Central memory CD4-positive, alpha-beta T cell (primary cell): ENCODE data around the gene ATP1B2.

Source experiments
- DNase-seq: peaks from one replicate; pipeline ENCODE4 v3.0.0; 2022

Gene ATP1B2

GRCh38 chr17:7685533-7686221 lies 35.0 kb downstream of the ATP1B2 start:
- peak; percentile 89 for DNase-seq

- DNase-seq: peak; percentile 88
Measured at GRCh38 chr17:7686222-7687071, 35.7 kb downstream of the ATP1B2 start.

GRCh38 chr17:7687072-7687907 lies 36.6 kb downstream of the ATP1B2 start, which contains the start of gene TP53:
TSS of gene TP53 (minus strand) at chr17:7687490. CDS start at chr17:7676594, 10,896 bp downstream.
- DNase-seq: peak; percentile 89

DNA sequence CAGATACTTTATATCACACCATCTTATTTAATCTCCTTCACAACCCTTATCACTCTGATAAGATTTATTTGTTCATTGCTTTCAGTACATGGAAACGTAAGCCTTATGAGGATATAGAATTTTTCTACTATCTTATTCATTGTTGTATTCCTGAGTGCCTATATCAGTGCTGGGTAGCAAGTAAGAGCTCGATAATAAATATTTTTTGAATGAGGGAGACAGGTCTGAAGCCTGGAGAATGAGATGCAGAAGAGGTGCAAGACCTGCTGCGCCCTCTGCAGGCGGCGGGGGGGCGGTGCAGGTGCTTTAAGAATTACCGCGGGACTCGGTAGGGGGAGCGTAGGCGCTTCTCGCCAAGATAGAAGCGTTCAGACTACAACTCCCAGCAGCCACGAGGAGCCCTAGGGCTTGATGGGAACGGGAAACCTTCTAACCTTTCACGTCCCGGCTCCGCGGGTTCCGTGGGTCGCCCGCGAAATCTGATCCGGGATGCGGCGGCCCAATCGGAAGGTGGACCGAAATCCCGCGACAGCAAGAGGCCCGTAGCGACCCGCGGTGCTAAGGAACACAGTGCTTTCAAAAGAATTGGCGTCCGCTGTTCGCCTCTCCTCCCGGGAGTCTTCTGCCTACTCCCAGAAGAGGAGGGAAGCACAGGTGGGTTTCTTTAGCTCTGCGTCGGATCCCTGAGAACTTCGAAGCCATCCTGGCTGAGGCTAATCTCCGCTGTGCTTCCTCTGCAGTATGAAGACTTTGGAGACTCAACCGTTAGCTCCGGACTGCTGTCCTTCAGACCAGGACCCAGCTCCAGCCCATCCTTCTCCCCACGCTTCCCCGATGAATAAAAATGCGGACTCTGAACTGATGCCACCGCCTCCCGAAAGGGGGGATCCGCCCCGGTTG lies 37.4 kb downstream of the ATP1B2 start, which contains the start of gene WRAP53:
Gene WRAP53, plus strand, starts transcription at position 570 of the 900 bp plus-strand sequence. Its CDS starts 172 bp downstream, at position 742.
- DNase-seq: peak; percentile 95

DNA sequence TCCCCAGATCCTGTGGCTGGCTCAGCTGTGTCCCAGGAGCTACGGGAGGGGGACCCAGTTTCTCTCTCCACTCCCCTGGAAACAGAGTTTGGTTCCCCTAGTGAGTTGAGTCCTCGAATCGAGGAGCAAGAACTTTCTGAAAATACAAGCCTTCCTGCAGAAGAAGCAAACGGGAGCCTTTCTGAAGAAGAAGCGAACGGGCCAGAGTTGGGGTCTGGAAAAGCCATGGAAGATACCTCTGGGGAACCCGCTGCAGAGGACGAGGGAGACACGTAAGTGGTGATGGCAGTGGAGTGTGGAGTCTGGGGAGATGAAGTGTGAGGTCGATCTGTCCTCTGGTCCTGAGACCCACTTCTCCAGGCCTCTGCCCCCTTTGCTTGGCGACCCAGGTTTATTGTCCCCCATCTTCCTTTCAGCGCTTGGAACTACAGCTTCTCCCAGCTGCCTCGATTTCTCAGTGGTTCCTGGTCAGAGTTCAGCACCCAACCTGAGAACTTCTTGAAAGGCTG lies 38.1 kb downstream of the ATP1B2 start:
- no peak for DNase-seq

DNA sequence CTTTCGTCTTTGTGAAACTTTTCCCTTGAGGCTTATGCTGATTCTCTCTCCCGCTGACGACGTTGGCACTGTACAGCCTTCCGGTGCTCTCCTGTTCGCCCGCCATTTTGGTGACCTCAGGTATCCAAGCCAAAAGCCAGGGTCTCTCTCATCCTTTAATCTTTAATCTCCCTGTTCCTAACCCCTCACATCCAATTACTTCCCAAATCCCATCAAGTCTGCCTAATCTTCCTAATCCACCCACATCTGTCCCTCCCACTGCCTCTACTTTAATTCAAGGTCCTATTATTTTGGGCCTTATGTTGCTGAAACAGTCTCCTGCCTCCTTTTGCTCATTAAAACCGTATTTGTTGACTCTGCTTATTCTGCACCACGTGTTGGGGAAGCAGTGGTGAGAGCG lies 44.9 kb downstream of the ATP1B2 start:
- DNase-seq: no peak

- DNase-seq: no peak
Measured at GRCh38 chr17:7697828-7698588, 47.3 kb downstream of the ATP1B2 start.

DNA sequence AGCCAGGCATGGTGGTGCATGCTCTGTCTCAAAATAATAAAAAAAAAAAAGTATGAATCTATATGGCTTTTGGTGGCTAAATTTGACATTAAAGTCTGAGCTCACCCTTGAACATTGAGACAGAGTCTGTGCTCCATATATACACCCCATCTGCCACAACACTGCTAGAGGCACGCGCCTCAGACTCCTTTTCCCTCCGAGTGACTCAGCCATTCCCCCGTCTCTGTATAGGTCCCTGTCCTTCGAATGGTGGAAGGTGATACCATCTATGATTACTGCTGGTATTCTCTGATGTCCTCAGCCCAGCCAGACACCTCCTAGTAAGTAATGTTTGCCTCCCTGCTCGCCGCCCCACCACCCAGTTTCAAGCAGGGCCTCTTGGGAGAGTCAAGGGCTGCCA lies 49.8 kb downstream of the ATP1B2 start:
- no peak for DNase-seq

- no peak for DNase-seq
Measured at GRCh38 chr17:7701681-7702080, 51.0 kb downstream of the ATP1B2 start.

DNA sequence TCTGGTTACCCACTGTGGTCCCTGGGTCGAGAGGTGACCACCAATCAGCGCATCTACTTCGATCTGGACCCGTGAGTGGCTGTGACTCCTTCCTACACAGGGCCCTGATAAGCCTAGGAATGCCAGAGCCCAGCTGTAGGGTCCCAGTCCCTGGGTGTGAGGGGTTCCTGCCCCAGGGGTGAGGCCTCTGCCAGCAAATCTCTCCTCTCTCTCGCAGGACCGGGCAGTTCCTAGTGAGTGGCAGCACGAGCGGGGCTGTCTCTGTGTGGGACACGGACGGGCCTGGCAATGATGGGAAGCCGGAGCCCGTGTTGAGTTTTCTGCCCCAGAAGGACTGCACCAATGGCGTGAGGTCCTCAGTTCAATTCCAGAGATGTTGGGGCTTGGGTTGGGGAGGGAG lies 52.0 kb downstream of the ATP1B2 start:
- DNase-seq: no peak

GRCh38 chr17:7703584-7704479 lies 53.1 kb downstream of the ATP1B2 start:
- no peak for DNase-seq

GRCh38 chr17:7704601-7705268 lies 54.0 kb downstream of the ATP1B2 start, which contains the start of gene EFNB3:
TSS of gene EFNB3 (plus strand) at chr17:7705202. CDS start at chr17:7705599, 397 bp downstream.
- DNase-seq: no peak

GRCh38 chr17:7705269-7706255 lies 54.8 kb downstream of the ATP1B2 start:
- DNase-seq: no peak

GRCh38 chr17:7706631-7707354 lies 56.1 kb downstream of the ATP1B2 start:
- no peak for DNase-seq
